Measurements from ENCODE around the gene DENND6B. TPM values are rescaled to one million over a fixed set of nuclear protein-coding genes. Genes with fewer than 3 reads are reported as not detected.
"Not testable (repeated sequence)": the region's sequence is repeated elsewhere in the genome, so short reads cannot be mapped to it uniquely, and the experiment has no call there.

Gene DENND6B
- total and polyA plus RNA-seq, 7 donors = 0.46 to 1.6 (median 0.81) TPM

DNA sequence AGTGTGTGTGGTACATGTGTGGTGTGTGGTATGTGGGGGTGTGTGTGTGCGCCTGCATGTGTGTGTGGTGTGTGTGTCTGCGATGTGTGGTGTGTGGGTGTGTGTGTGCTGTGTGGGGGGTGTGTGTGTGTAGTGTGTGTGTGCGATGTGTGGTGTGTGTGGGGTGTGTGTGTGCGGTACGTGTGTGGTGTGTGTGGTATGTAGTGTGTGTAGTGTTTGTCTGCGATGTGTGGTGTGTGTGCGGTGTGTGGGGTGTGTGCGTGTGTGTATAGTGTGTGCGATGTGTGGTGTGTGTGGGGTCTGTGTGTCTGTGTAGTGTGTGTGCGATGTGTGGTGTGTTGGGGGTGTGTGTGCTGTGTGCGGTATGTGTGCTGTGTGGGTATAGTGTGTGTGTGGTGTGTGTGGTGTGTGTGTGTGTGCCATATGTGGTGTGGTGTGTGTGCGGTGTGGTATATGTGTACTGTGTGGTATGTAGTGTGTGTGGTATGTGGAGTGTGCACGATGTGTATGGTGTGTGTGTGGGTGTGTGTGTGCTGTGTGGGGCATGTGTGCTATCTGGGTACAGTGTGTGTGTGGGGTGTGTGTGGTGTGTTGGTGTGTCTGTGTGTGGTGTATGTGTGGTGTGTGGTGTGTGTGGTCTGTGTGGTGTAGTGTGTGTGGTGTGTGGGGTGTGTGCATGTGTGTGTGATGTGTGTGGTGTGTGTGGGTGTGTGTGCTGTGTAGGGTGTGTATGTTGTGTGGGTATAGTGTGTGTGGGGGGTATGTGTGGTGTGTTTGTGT lies 10.6 kb upstream of the DENND6B start:
- intact Hi-C loops (cut with DNase I) = no loop called here
- DNase-seq (no peak), ATAC-seq (no peak)
- no peak overlapping the region for H3K4me3 ChIP-seq
- H3K36me3 ChIP-seq (ENCODE audit: insufficient read depth in 1 of 2, low read depth in 1 of 2) = no peaks in the 10 kb centered on the region
- H3K4me1 ChIP-seq = no peaks in the 10 kb centered on the region
- H3K27ac ChIP-seq = no peak overlapping the region
- H3K9me3 ChIP-seq = no peaks in the 10 kb centered on the region
- 97 to 98% (median 98%) methylated on average over 13 of the region's 13 CpGs for WGBS, 3 donors
- TF ChIP-seq, protein P1, sequence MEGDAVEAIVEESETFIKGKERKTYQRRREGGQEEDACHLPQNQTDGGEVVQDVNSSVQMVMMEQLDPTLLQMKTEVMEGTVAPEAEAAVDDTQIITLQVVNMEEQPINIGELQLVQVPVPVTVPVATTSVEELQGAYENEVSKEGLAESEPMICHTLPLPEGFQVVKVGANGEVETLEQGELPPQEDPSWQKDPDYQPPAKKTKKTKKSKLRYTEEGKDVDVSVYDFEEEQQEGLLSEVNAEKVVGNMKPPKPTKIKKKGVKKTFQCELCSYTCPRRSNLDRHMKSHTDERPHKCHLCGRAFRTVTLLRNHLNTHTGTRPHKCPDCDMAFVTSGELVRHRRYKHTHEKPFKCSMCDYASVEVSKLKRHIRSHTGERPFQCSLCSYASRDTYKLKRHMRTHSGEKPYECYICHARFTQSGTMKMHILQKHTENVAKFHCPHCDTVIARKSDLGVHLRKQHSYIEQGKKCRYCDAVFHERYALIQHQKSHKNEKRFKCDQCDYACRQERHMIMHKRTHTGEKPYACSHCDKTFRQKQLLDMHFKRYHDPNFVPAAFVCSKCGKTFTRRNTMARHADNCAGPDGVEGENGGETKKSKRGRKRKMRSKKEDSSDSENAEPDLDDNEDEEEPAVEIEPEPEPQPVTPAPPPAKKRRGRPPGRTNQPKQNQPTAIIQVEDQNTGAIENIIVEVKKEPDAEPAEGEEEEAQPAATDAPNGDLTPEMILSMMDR (IDR thresholded peaks at IDR 0.05) = no peak
- no peaks in the 10 kb centered on the region for H3K27me3 ChIP-seq (ENCODE audit: insufficient read depth in 3 of 3, low read length in 2 of 3)

DNA sequence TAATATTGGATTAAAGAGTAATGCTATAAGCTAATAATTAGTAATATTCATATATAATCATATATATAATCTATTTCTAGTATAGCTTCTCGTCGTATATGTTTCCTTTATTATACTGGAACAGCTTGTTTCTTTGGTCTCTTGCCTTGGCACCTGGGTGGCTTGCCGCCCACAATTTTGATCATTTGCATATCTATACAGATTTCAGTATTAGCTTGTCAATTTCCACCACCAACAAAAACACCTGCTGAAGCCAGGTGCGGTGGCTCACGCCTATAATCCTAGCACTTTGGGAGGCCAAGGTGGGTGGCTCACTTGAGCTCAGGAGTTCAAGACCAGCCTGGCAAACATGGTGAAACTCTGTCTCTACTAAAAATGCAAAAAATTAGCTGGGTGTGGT lies 7.6 kb upstream of the DENND6B start:
- not testable (repeated sequence) for ATAC-seq; H3K36me3 ChIP-seq (ENCODE audit: insufficient read depth in 1 of 2, low read depth in 1 of 2); H3K4me1 ChIP-seq; DNase-seq; H3K4me3 ChIP-seq; H3K9me3 ChIP-seq; H3K27me3 ChIP-seq (ENCODE audit: insufficient read depth in 3 of 3, low read length in 2 of 3); H3K27ac ChIP-seq
- WGBS, 3 donors = 86 to 93% (median 90%) methylated on average over 5 of the region's 5 CpGs
- intact Hi-C loops (cut with DNase I) = loop anchor here in 1 of 2 donors (2.0 kb wide), 1 partner anchor 84 kb away; the partner anchor contains the start of gene HDAC10

DNA sequence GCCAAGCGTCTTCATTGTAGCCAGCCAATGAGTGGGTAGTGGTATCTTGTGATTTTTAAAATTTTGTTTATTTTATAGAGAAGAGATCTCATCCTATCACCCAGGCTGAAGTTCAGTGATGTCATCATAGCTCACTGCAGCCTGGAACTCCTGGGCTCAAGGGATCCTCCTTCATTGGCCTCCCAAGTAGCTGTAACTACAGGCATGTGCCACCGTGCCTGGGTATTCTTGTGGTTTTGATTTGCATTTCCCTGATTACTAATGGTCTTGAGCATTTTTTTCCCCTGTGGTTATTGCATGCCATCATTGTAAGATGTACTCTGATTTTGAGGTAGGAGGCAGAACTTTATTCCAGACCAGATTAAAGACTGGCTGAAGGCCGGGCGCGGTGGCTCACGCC lies 2.4 kb upstream of the DENND6B start:
- intact Hi-C loops (cut with DNase I) = loop anchor here in 1 of 2 donors (5.0 kb wide), 1 partner anchor 77 kb away; the partner anchor contains the start of gene HDAC10
- ATAC-seq = no peak
- 93 to 97% (median 94%) methylated on average over 6 of the region's 6 CpGs for WGBS, 3 donors

DNA sequence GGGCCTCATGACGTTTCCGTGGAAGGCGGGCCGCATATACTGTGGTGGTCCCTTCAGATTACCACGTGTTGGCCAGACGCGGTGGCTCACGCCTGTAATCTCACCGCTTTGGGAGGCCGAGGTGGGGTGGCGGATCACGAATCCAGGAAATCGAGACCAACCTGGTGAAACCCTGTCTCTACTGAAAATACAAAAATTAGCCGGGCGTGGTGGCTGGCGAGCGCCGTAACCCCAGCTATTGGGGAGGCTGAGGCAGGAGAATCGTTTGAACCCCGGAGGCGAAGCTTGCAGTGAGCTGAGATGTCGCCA lies 853 bp upstream of the DENND6B start:
- WGBS, 3 donors = 61 to 70% (median 67%) methylated on average over 22 of the region's 22 CpGs
- TF ChIP-seq, protein P1 (IDR thresholded peaks at IDR 0.05) = no peak
- Histone ChIP-seq H3K4me3 (peak overlapping the region; percentile 88), H3K9me3 (no peaks in the 10 kb centered on the region), H3K4me1 (peaks cover 11% of the 10 kb centered on the region), H3K27me3 (ENCODE audit: insufficient read depth in 3 of 3, low read length in 2 of 3) (no peaks in the 10 kb centered on the region), H3K36me3 (ENCODE audit: insufficient read depth in 1 of 2, low read depth in 1 of 2) (no peaks in the 10 kb centered on the region), H3K27ac (peak overlapping the region; percentile 95)
- peak in 1 of 4 donors; percentile 7 for ATAC-seq
- no peak for DNase-seq
- intact Hi-C loops (cut with DNase I) = loop anchor here (2.0 to 5.0 kb wide), 2 partner anchors 51 to 75 kb away; partner anchors contain the start of gene HDAC10 (in 1 of the 2)

More for the DNA sequence above, 2.4 kb upstream of the DENND6B start:
- H3K9me3 ChIP-seq = no peaks in the 10 kb centered on the region
- no peak overlapping the region for H3K4me3 ChIP-seq
- H3K4me1 ChIP-seq = peaks cover 11% of the 10 kb centered on the region
- H3K36me3 ChIP-seq (ENCODE audit: insufficient read depth in 1 of 2, low read depth in 1 of 2) = no peaks in the 10 kb centered on the region
- no peak for DNase-seq
- TF ChIP-seq, protein P1 (IDR thresholded peaks at IDR 0.05) = no peak
- H3K27ac ChIP-seq = no peak overlapping the region
- H3K27me3 ChIP-seq (ENCODE audit: insufficient read depth in 3 of 3, low read length in 2 of 3) = no peaks in the 10 kb centered on the region

DNA sequence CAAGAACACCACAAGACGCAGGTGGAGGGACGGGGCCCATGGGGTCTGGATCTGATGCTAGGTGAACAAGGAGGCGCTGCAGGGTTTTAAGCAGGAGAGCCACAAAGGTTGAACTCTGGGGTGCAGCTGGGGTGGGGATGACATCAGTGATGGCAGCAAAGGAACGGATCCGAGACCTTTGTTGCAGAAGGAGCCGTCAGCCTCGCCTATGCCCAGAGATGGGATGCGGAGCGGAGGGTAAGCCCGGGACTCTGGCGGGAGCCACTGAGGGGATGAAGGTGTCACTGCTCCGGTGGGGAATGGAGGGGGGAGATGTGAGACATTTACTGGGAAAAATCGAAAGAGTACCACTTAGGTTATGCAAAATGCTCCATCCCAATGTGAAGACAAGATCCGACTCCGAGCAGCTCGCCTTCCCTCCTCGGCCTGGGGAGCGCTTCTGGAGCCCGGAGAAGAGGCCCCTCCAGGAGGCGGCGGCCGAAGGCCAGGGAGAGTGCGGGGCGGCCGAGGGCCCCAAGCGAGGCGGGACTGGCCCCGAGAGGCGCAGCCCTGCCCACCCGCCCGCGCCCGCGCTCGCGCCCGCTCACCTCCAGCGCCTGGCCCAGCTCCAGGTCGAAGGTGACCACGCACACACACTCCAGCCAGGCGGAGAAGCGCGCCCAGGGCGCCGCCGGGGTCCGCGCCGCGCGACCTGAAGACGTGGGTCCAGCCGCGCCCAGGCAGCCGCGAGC lies 422 bp downstream of the DENND6B start:
- intact Hi-C loops (cut with DNase I) = loop anchor here (2.0 to 5.0 kb wide), 2 partner anchors 50 to 74 kb away; partner anchors contain the start of gene HDAC10 (in 1 of the 2)
- Histone ChIP-seq H3K9me3 (no peaks in the 10 kb centered on the region), H3K4me3 (peak overlapping the region; percentile 88), H3K27ac (peak overlapping the region; percentile 16), H3K4me1 (peaks cover 11% of the 10 kb centered on the region), H3K27me3 (ENCODE audit: insufficient read depth in 3 of 3, low read length in 2 of 3) (no peaks in the 10 kb centered on the region), H3K36me3 (ENCODE audit: insufficient read depth in 1 of 2, low read depth in 1 of 2) (no peaks in the 10 kb centered on the region)
- DNase-seq (no peak), ATAC-seq (no peak)
- TF ChIP-seq, protein P1 (IDR thresholded peaks at IDR 0.05) = no peak
- 12 to 29% (median 21%) methylated on average over 31 to 56 of the region's 56 CpGs for WGBS, 3 donors
